ENCODE data around the gene LCNL1. TPM values are rescaled to one million over a fixed set of nuclear protein-coding genes. Genes with fewer than 3 reads are reported as not detected.

Gene LCNL1
- total RNA-seq, 1 donor from 2014 or later, result 2.0 TPM

- Histone ChIP-seq H3K27me3 (no peaks in the 10 kb centered on the region), H3K9me3 (no peaks in the 10 kb centered on the region), H3K4me1 (no peaks in the 10 kb centered on the region), H3K4me3 (no peak overlapping the region), H3K36me3 (peaks cover 0 to 20% of the 10 kb centered on the region in 2 donors), H3K27ac (no peak overlapping the region)
- intact Hi-C loops (cut with DNase I), result no loop called here
- no peak for TF ChIP-seq POLR2A (IDR thresholded peaks at IDR 0.05)
- TF ChIP-seq, protein P1, sequence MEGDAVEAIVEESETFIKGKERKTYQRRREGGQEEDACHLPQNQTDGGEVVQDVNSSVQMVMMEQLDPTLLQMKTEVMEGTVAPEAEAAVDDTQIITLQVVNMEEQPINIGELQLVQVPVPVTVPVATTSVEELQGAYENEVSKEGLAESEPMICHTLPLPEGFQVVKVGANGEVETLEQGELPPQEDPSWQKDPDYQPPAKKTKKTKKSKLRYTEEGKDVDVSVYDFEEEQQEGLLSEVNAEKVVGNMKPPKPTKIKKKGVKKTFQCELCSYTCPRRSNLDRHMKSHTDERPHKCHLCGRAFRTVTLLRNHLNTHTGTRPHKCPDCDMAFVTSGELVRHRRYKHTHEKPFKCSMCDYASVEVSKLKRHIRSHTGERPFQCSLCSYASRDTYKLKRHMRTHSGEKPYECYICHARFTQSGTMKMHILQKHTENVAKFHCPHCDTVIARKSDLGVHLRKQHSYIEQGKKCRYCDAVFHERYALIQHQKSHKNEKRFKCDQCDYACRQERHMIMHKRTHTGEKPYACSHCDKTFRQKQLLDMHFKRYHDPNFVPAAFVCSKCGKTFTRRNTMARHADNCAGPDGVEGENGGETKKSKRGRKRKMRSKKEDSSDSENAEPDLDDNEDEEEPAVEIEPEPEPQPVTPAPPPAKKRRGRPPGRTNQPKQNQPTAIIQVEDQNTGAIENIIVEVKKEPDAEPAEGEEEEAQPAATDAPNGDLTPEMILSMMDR (IDR thresholded peaks at IDR 0.05), result no peak
- TF ChIP-seq POLR2AphosphoS5 (IDR thresholded peaks at IDR 0.05; ENCODE audit: insufficient read depth in 1 of 2, low read depth in 1 of 2), result no peak
- no peak for DNase-seq (ENCODE audit: extremely low spot score in 2 of 2)
Measured at GRCh38 chr9:137019891-137020683, 37.3 kb downstream of the LCNL1 start.

GRCh38 chr9:137020771-137021567, 38.2 kb downstream of the LCNL1 start:
- Histone ChIP-seq H3K27me3 (no peaks in the 10 kb centered on the region), H3K36me3 (peaks cover 0 to 17% of the 10 kb centered on the region in 2 donors), H3K27ac (no peak overlapping the region), H3K4me1 (peaks cover 8% of the 10 kb centered on the region), H3K9me3 (no peaks in the 10 kb centered on the region), H3K4me3 (no peak overlapping the region)
- TF ChIP-seq, protein P1 (IDR thresholded peaks at IDR 0.05), result no peak
- TF ChIP-seq POLR2AphosphoS5 (IDR thresholded peaks at IDR 0.05; ENCODE audit: insufficient read depth in 1 of 2, low read depth in 1 of 2) (no peak), POLR2A (IDR thresholded peaks at IDR 0.05) (no peak)
- intact Hi-C loops (cut with DNase I), result no loop called here
- DNase-seq (ENCODE audit: extremely low spot score in 2 of 2), result no peak

DNA sequence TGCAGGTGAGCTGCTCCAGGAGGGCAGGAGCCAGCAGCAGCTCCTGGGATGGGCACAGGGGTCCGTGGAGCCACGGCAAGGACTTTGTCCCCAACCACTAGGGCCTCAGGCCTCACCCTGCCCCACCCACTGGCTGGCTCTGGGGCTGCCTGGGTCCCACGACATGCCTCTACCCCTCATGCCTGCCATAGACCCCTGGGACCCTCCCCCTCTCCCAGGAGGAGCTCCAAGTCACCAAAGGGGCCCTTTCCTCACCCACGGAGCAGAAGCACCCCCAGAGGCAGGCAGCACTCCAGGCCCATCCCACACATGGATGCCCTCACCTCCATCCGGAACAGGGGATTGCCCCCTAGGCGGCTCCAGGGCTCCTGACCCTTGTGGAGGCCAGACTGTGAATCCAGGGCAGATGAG, 38.8 kb downstream of the LCNL1 start:
- Histone ChIP-seq H3K27ac (no peak overlapping the region), H3K9me3 (no peaks in the 10 kb centered on the region), H3K36me3 (peaks cover 0 to 11% of the 10 kb centered on the region in 2 donors), H3K27me3 (no peaks in the 10 kb centered on the region), H3K4me1 (peaks cover 14% of the 10 kb centered on the region), H3K4me3 (no peak overlapping the region)
- intact Hi-C loops (cut with DNase I), result no loop called here
- TF ChIP-seq POLR2AphosphoS5 (IDR thresholded peaks at IDR 0.05; ENCODE audit: insufficient read depth in 1 of 2, low read depth in 1 of 2) (no peak), POLR2A (IDR thresholded peaks at IDR 0.05) (no peak)
- TF ChIP-seq, protein P1 (IDR thresholded peaks at IDR 0.05), result no peak
- DNase-seq (ENCODE audit: extremely low spot score in 2 of 2), result no peak

DNA sequence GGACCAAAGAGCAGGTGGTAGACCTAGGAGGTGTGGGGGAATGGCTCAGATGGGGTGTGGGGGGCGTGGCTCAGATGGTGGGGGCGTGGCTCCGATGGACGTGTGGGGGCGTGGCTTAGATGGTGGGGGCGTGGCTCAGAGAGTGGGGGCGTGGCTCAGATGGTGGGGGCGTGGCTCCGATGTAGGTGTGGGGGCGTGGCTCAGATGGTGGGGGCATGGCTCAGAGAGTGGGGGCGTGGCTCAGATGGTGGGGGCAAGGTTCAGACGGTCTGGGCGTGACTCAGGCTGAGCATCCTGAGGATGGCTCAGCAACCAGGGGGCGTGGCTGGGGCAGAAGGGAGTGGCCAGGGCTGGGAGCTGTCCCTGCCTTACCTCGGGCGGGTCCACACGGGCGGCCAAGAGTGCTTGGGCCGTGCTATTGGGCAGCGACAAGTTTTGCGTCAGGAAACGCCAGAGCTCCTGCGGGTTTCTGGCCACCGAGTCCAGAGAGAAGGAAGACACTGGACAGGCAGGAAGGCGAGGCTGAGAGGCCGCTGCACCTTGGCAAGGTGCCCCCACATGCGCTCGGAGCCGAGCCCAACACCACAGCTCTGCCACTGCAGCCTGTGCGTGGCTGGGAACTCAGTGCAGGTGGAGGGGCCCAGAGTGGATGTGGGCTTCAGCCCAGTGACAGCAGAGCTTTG, 39.3 kb downstream of the LCNL1 start:
- H3K4me1 ChIP-seq, result peaks cover 20% of the 10 kb centered on the region
- intact Hi-C loops (cut with DNase I), result no loop called here
- no peak for DNase-seq (ENCODE audit: extremely low spot score in 2 of 2)
- peaks cover 0 to 5% of the 10 kb centered on the region in 2 donors for H3K36me3 ChIP-seq
- no peak for TF ChIP-seq POLR2AphosphoS5 (IDR thresholded peaks at IDR 0.05; ENCODE audit: insufficient read depth in 1 of 2, low read depth in 1 of 2)
- H3K27ac ChIP-seq, result no peak overlapping the region
- no peaks in the 10 kb centered on the region for H3K27me3 ChIP-seq
- H3K4me3 ChIP-seq, result no peak overlapping the region
- no peaks in the 10 kb centered on the region for H3K9me3 ChIP-seq

DNA sequence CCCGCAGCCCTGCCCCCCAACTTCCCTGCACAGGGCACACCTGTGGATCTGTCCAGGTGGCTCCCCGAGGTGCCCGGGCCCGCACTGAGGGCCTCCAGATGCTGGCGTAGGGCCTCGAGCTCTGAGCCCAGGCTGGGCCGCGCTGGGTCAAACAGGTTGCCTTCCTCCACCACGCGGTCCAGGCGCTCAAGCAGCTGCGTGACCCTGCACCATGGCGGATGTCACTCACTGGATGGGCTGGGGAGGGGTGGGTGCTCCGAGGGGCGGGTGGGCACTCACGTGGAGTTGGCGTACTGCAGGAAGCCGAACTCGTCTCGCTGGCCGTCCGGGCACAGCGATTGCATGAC, 39.8 kb downstream of the LCNL1 start:
- Histone ChIP-seq H3K9me3 (no peaks in the 10 kb centered on the region), H3K27ac (no peak overlapping the region), H3K4me3 (no peak overlapping the region), H3K36me3 (peaks cover 0 to 3% of the 10 kb centered on the region in 2 donors), H3K27me3 (no peaks in the 10 kb centered on the region), H3K4me1 (peaks cover 25% of the 10 kb centered on the region)
- intact Hi-C loops (cut with DNase I), result no loop called here
- TF ChIP-seq, protein P1 (IDR thresholded peaks at IDR 0.05), result no peak
- TF ChIP-seq POLR2AphosphoS5 (IDR thresholded peaks at IDR 0.05; ENCODE audit: insufficient read depth in 1 of 2, low read depth in 1 of 2) (no peak), POLR2A (IDR thresholded peaks at IDR 0.05) (no peak)
- DNase-seq (ENCODE audit: extremely low spot score in 2 of 2), result no peak

Measured in vagina (tissue), 2 donors.